ENCODE results near the gene CDK17. TPM values are rescaled to one million over a fixed set of nuclear protein-coding genes. Genes with fewer than 3 reads are reported as not detected.
"Not testable (repeated sequence)": the region's sequence is repeated elsewhere in the genome, so short reads cannot be mapped to it uniquely, and the experiment has no call there.

CDK17 gene
- total RNA-seq, 1 donor from 2014 or later, result 47.1 TPM

DNA sequence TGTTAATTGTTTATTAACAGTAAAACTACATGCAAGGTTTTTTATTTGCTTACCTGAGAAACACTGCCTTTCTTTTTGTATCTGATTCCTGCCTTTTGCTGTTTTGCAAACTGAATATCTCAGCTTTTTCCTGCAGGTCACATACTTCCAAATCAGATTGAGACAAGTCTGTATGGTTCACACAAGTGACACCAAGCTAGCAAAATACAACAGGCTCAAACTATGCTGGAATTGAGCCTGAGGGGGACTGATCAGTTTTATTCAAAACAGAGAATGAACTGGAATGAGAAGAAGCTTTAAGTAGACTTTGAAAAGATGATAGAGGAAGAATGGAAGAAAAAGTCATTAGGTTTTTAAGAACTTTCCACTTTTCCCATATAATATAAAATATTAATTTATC, 12.2 kb upstream of the CDK17 start:
- TF ChIP-seq, protein P1, sequence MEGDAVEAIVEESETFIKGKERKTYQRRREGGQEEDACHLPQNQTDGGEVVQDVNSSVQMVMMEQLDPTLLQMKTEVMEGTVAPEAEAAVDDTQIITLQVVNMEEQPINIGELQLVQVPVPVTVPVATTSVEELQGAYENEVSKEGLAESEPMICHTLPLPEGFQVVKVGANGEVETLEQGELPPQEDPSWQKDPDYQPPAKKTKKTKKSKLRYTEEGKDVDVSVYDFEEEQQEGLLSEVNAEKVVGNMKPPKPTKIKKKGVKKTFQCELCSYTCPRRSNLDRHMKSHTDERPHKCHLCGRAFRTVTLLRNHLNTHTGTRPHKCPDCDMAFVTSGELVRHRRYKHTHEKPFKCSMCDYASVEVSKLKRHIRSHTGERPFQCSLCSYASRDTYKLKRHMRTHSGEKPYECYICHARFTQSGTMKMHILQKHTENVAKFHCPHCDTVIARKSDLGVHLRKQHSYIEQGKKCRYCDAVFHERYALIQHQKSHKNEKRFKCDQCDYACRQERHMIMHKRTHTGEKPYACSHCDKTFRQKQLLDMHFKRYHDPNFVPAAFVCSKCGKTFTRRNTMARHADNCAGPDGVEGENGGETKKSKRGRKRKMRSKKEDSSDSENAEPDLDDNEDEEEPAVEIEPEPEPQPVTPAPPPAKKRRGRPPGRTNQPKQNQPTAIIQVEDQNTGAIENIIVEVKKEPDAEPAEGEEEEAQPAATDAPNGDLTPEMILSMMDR (IDR thresholded peaks at IDR 0.05), result no peak
- Histone ChIP-seq H3K4me1 (no peaks in the 10 kb centered on the region), H3K36me3 (no peaks in the 10 kb centered on the region), H3K9me3 (no peaks in the 10 kb centered on the region), H3K27ac (no peak overlapping the region), H3K4me3 (no peak overlapping the region), H3K27me3 (no peaks in the 10 kb centered on the region)
- DNase-seq (no peak), ATAC-seq (no peak)
- intact Hi-C loops (cut with DNase I), result no loop called here

DNA sequence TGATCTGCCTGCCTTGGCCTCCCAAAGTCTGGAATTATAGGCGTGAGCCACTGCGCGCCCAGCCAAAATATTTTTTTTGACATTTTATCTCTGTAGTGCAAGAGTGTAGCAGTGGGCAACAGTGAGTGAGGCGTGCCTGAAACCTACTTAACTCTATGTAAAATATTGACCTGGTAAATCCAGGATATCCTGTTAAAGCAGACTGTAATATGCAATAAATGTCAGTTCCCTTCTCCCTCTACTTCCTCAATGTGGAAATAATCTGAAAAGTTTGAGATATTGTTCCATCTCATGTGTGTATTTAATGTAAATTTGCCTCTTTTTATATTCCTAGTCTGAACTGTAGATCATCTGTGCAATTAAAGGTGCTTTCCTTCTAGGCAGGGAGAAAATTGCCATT, 9.5 kb upstream of the CDK17 start:
- no peaks in the 10 kb centered on the region for H3K36me3 ChIP-seq
- no peaks in the 10 kb centered on the region for H3K4me1 ChIP-seq
- no peak overlapping the region for H3K4me3 ChIP-seq
- H3K27me3 ChIP-seq, result no peaks in the 10 kb centered on the region
- ATAC-seq (peak; percentile 45), DNase-seq (no peak)
- TF ChIP-seq, protein P1 (IDR thresholded peaks at IDR 0.05), result no peak
- intact Hi-C loops (cut with DNase I), result no loop called here
- H3K27ac ChIP-seq, result no peak overlapping the region
- H3K9me3 ChIP-seq, result no peaks in the 10 kb centered on the region

DNA sequence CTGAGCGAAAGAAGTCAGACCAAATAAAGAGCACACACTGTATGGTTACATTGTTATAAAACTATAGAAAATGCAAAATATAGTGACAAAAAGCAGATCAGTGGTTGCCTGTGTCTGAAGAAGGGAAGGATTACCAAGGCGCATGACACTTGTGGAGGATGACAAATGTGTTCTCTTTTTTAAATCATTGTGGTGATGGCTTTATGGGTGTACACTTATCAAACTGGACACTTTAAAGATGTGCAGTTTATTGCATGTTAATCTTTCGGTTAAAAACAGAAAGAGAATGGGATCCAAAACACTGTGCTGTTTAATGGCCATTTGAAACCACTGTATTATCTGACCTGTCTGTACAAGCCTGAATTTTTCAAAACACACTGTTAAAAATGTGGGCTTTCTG, 8.8 kb upstream of the CDK17 start:
- DNase-seq (no peak), ATAC-seq (no peak)
- Histone ChIP-seq H3K4me3 (no peak overlapping the region), H3K27me3 (no peaks in the 10 kb centered on the region), H3K36me3 (no peaks in the 10 kb centered on the region), H3K4me1 (no peaks in the 10 kb centered on the region), H3K27ac (no peak overlapping the region), H3K9me3 (no peaks in the 10 kb centered on the region)
- intact Hi-C loops (cut with DNase I), result no loop called here
- TF ChIP-seq, protein P1 (IDR thresholded peaks at IDR 0.05), result no peak

DNA sequence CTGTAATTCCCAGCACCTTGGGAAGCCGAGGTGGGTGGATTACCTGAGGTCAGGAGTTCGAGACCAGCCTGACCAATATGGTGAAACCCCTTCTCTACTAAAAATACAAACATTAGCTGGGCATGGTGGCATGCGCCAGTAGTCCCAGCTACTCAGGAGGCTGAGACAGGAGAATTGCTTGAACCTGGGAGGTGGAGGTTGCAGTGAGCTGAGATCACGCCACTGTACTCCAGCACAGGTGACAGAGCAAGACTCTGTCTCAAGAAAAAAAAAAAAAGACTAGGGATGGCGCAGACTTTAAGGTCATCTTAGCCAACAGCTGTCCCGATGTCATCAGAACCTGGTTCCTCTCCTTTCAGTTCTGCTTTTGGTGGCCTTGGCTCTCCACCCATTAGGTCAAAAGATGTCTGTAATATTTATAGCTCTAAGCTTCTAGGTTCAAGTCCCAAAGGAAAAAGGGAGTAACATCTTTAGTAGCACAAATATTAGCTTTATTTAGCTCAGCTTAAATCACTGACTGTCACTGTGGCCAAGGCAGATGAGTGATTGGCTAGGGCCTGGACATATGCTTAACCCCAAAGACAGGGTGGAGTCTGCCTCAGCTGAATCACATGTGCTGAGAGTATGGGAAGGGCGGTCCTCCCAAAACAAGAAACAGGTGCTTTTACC, 7.3 kb upstream of the CDK17 start:
- H3K27ac ChIP-seq; intact Hi-C loops (cut with DNase I): not testable (repeated sequence)

DNA sequence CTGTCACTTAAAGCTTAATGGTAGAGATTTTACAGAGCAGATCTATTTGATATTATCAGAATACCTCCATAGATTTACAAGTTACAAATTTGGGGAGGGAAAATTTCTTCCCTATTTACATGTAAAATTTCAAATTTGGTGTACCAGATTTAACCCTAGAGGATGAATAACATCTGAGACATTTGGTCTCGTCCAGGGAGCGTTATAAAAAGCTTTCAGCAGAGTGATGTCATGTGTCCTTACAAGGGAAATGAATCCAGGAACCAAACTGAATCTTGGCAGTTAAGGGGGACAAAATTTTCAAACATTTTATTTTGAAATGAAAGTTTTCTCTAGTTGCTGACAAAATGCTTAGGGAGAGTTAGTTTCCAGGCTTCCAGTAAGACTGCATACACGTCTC, 4.5 kb upstream of the CDK17 start:
- TF ChIP-seq, protein P1 (IDR thresholded peaks at IDR 0.05), result no peak
- H3K27ac ChIP-seq, result no peak overlapping the region
- intact Hi-C loops (cut with DNase I), result no loop called here
- no peak for ATAC-seq
- H3K4me1 ChIP-seq, result no peaks in the 10 kb centered on the region
- no peak overlapping the region for H3K4me3 ChIP-seq
- no peaks in the 10 kb centered on the region for H3K9me3 ChIP-seq
- DNase-seq, result no peak
- H3K36me3 ChIP-seq, result no peaks in the 10 kb centered on the region
- no peaks in the 10 kb centered on the region for H3K27me3 ChIP-seq

More for the DNA sequence above, 7.3 kb upstream of the CDK17 start:
- H3K4me1 ChIP-seq, H3K4me3 ChIP-seq, H3K27me3 ChIP-seq, DNase-seq, H3K36me3 ChIP-seq, H3K9me3 ChIP-seq: not testable (repeated sequence)
- ATAC-seq, result peak; percentile 92

DNA sequence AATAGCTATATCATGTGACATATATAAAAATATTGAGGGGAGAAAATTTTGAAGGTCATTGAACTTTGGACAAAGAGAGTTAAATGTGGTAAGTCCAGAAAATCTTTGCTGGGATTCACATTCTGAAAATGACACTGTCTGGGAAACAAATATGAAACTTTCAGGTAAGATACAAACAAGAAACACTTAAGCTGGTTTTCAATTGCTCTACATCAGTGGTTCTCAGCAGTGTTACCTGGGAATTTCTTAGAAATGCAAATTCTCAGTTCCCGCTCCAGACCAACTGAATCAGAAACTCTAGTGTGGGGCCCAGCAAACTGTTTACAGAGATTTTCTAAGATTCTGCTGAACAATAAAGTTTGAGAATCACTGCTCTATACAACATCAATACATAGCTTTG, 3.6 kb upstream of the CDK17 start:
- no peaks in the 10 kb centered on the region for H3K36me3 ChIP-seq
- intact Hi-C loops (cut with DNase I), result no loop called here
- DNase-seq, result no peak

DNA sequence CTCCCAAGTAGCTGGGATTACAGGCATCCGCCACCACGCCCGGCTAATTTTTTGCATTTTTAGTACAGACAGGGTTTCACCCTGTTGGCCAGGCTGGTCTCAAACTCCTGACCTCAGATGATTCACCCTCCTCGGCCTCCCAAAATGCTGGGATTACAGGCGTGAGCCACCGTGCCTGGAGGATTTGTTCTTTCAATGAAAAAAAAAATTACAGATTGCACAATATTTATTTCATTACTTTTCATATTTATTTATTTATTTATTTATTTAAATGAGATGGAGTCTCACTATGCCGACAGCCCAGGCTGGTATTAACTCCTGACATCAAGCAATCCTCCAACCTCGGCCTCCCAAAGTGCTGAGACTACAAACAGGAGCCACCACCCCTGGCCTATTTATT, 2.3 kb upstream of the CDK17 start:
- H3K36me3 ChIP-seq; H3K4me3 ChIP-seq; intact Hi-C loops (cut with DNase I); H3K27me3 ChIP-seq; H3K9me3 ChIP-seq; H3K27ac ChIP-seq; DNase-seq; ATAC-seq: not testable (repeated sequence)
- H3K4me1 ChIP-seq, result peaks cover 11% of the 10 kb centered on the region

More for the DNA sequence above, 3.6 kb upstream of the CDK17 start:
- H3K27me3 ChIP-seq, result no peaks in the 10 kb centered on the region
- no peak for ATAC-seq
- no peaks in the 10 kb centered on the region for H3K4me1 ChIP-seq
- TF ChIP-seq, protein P1 (IDR thresholded peaks at IDR 0.05), result no peak
- H3K9me3 ChIP-seq, result no peaks in the 10 kb centered on the region
- H3K4me3 ChIP-seq, result no peak overlapping the region
- H3K27ac ChIP-seq, result no peak overlapping the region

Measured in upper lobe of right lung (tissue), 1 donor.